ENCODE measurements around the gene NUP37. TPM values are rescaled to one million over a fixed set of nuclear protein-coding genes. Genes with fewer than 3 reads are reported as not detected.

Gene NUP37
- total and polyA plus RNA-seq, 2 of the 8 experiments (the other 6 are each of a cell fraction or from before 2014, with no cell fraction given): 53.5 to 71.0 TPM

DNA sequence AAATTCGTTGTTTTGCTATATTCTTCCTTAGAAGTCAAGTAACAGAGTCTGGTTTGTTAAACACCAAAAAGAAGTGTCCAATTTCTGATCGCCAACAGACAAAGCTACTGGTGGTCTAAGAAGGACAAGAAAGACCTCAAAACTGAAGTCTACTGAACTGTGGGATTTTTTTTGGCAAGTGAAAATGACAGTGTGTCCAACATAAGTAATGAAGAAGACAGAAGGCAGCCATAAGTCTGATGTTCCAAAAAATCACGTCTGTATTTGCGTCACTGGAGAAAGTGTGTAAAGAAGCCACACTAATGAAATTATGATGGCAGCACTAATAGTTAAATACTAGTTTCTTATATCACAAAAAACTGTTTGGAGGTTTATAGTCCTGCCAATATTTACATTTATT lies 90.8 kb downstream of the NUP37 start:
- FAIRE-seq (no peak), DNase-seq (ENCODE audit: low read depth in 1 of 2, low spot score in 2 of 2) (no peak)
- Histone ChIP-seq H4K91ac (replicated peaks; ENCODE audit: insufficient read length, low read length) (no peak overlapping the region), H2BK120ac (replicated peaks; ENCODE audit: low read depth, low read length) (no peak overlapping the region), H3K9ac (replicated peaks in 1 of 4; ENCODE audit: extremely low read depth in 1 of 4, low read depth in 3 of 4, low read length in 3 of 4) (no peak overlapping the region), H3K18ac (ENCODE audit: extremely low read depth, low read length) (no peak overlapping the region), H2BK5ac (ENCODE audit: low read depth, low read length) (no peak overlapping the region), H3K4me1 (replicated peaks in 1 of 4; ENCODE audit: control insufficient read depth in 3 of 4, insufficient read depth in 4 of 4, low read length in 3 of 4) (no peaks in the 10 kb centered on the region), H2BK20ac (ENCODE audit: low read length) (no peak overlapping the region), H2AK5ac (ENCODE audit: low read depth, low read length) (no peak overlapping the region), H3K4me2 (ENCODE audit: insufficient read depth in 1 of 2, low read depth in 2 of 2, low read length in 2 of 2) (no peak overlapping the region), H4K8ac (ENCODE audit: extremely low read depth, insufficient read depth, low read length) (no peak overlapping the region), H3K4ac (replicated peaks; ENCODE audit: insufficient read length, low read depth, low read length) (no peak overlapping the region), H3K23ac (ENCODE audit: insufficient read length) (no peak overlapping the region), H3K27me3 (replicated peaks in 1 of 4; ENCODE audit: control insufficient read depth in 3 of 4, extremely low read depth in 1 of 4, insufficient read depth in 3 of 4, low read length in 3 of 4) (no peaks in the 10 kb centered on the region), H2BK15ac (ENCODE audit: low read length) (no peak overlapping the region), H3K79me2 (ENCODE audit: control insufficient read depth in 1 of 2, insufficient read depth in 2 of 2, low read length in 2 of 2) (no peaks in the 10 kb centered on the region), H2BK12ac (ENCODE audit: low read depth, low read length) (no peak overlapping the region), H2AFZ (ENCODE audit: low read length) (no peak overlapping the region), H3K79me1 (ENCODE audit: low read depth, low read length) (no peaks in the 10 kb centered on the region), H3K23me2 (ENCODE audit: low read depth, low read length) (no peaks in the 10 kb centered on the region), H3K36me3 (ENCODE audit: control insufficient read depth in 2 of 4, insufficient read depth in 4 of 4, low read length in 3 of 4) (no peaks in the 10 kb centered on the region), H3K27ac (ENCODE audit: low read depth, low read length) (no peak overlapping the region), H4K5ac (ENCODE audit: insufficient read length, low read depth, low read length) (no peak overlapping the region), H3K56ac (replicated peaks; ENCODE audit: insufficient read length, low read depth, low read length) (no peak overlapping the region), H3K4me3 (ENCODE audit: extremely low read depth in 1 of 4, insufficient read depth in 2 of 4, low read depth in 3 of 4, low read length in 4 of 4) (no peak overlapping the region), H3K14ac (ENCODE audit: insufficient read length) (no peak overlapping the region), H4K20me1 (replicated peaks in 1 of 2; ENCODE audit: control insufficient read depth in 1 of 2, insufficient read depth in 2 of 2, low read length in 2 of 2) (no peaks in the 10 kb centered on the region), H3K9me3 (ENCODE audit: insufficient read depth in 2 of 2, low read depth in 1 of 2, low read length in 1 of 2) (no peaks in the 10 kb centered on the region)
- WGBS, 2 experiments (ENCODE audit: extremely low coverage in 1 of 2, insufficient coverage in 1 of 2, insufficient read length in 1 of 2, insufficient replicate concordance in 2 of 2, low coverage in 1 of 2, low lambda C conversion rate in 2 of 2, missing lambda C conversion rate in 1 of 2): 88% methylated on average over 4 of the region's 4 CpGs; no CpG with 5 or more reads in 1 of the 2 experiments
- POLR2A ChIA-PET (ENCODE audit: partially characterized antibody): no interaction called here
- TF ChIP-seq SIX5 (IDR thresholded peaks at IDR 0.05; ENCODE audit: low read depth, low read length) (no peak), FOSL1 (IDR thresholded peaks at IDR 0.05; ENCODE audit: insufficient read depth, low read depth, low read length) (no peak)
- CTCF ChIA-PET (ENCODE audit: partially characterized antibody): interaction anchor here (0.6 to 1.0 kb wide), 3 partner anchors 8 to 706 kb away, joined by 3 to 4 read pairs (median 3); no protein-coding TSS in a partner anchor
